ENCODE data around the gene LRIG1. TPM values are rescaled to one million over a fixed set of nuclear protein-coding genes. Genes with fewer than 3 reads are reported as not detected.

The LRIG1 gene
- total RNA-seq, 2 experiments from 2014 or later: 19.1 to 22.7 TPM

DNA sequence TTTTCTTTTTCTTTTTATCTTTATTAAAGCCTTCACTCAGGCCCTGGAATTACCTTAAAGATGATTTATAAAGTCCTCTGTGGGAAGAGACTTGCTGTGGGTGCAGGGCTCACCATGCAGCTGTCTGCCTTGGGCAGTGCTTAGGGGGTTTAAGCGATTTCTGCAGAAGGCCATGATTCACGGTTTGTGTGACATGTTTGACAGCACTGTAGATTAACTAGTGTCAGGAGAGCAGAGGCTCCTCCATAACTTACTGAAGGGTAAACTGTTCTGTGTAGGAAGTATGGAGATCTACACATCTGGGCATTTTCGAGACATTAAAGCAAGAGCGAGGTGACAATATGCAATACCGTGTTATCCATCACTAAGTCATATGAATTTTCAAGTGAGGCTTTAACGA lies 137.7 kb downstream of the LRIG1 start:
- ATAC-seq: no peak
- peaks cover 2% of the 10 kb centered on the region for H3K36me3 Mint-ChIP-seq (ENCODE audit: low read depth)
- H3K27ac Mint-ChIP-seq: no peak overlapping the region
- intact Hi-C loops (cut with DNase I, micrococcal nuclease): no loop called here
- H3K4me3 Mint-ChIP-seq: no peak overlapping the region
- no peak for DNase-seq
- no peaks in the 10 kb centered on the region for H3K4me1 Mint-ChIP-seq
- CTCF ChIA-PET: interaction anchor here (0.9 kb wide), 1 partner anchor 15 kb away, joined by 3 read pairs; no protein-coding TSS in a partner anchor
- POLR2A ChIA-PET: no interaction called here
- no peaks in the 10 kb centered on the region for H3K9me3 Mint-ChIP-seq (ENCODE audit: low read depth)
- H3K27me3 Mint-ChIP-seq: no peaks in the 10 kb centered on the region

DNA sequence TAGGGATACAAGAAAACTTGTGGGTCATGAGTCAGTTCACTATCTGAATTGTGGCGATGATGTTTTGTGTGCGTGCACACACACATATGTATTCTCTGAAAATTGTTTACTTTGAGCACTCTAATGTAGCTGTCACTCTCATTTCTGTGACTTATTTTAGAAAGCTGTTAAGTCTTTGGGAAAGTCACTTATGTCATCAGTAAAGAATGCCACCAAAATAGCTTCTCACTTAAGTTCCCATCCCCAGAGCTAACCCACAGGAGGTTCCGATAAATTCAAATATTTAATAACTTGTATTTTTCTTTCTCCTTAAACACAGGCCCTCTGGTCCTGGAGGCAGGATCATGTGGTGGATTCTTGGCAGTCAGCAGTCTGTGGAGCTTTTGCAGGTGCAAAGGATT lies 138.3 kb downstream of the LRIG1 start:
- ATAC-seq (no peak), DNase-seq (no peak)
- POLR2A ChIA-PET: no interaction called here
- Mint-ChIP-seq H3K36me3 (ENCODE audit: low read depth) (peaks cover 2% of the 10 kb centered on the region), H3K9me3 (ENCODE audit: low read depth) (no peaks in the 10 kb centered on the region), H3K27ac (no peak overlapping the region), H3K4me3 (no peak overlapping the region), H3K4me1 (no peaks in the 10 kb centered on the region), H3K27me3 (no peaks in the 10 kb centered on the region)
- intact Hi-C loops (cut with DNase I, micrococcal nuclease): no loop called here
- CTCF ChIA-PET: interaction anchor here (0.9 kb wide), 1 partner anchor 16 kb away, joined by 3 read pairs; no protein-coding TSS in a partner anchor

DNA sequence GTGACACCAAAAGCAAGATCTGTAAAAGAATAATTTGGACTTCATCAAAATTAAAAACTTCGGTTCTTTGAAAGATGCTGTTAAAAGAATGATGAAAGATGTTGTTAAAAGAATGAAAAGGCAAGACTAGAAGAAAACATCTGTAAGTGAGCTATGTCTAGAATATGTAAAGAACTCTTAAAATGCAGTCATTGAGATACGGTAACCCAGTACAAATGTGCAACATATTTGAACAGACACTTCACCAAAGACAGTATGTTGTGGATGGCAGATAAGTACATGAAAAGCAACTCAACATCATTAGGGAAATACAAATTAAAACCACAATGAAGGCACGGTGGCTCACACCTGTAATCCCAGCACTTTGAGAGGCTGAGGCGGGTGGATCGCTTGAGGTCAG lies 139.5 kb downstream of the LRIG1 start:
- CTCF ChIA-PET: no interaction called here
- Mint-ChIP-seq H3K27ac (no peak overlapping the region), H3K4me1 (no peaks in the 10 kb centered on the region), H3K27me3 (no peaks in the 10 kb centered on the region), H3K4me3 (no peak overlapping the region), H3K36me3 (ENCODE audit: low read depth) (peaks cover 2% of the 10 kb centered on the region), H3K9me3 (ENCODE audit: low read depth) (no peaks in the 10 kb centered on the region)
- DNase-seq (no peak), ATAC-seq (no peak)
- intact Hi-C loops (cut with DNase I, micrococcal nuclease): no loop called here
- POLR2A ChIA-PET: no interaction called here

DNA sequence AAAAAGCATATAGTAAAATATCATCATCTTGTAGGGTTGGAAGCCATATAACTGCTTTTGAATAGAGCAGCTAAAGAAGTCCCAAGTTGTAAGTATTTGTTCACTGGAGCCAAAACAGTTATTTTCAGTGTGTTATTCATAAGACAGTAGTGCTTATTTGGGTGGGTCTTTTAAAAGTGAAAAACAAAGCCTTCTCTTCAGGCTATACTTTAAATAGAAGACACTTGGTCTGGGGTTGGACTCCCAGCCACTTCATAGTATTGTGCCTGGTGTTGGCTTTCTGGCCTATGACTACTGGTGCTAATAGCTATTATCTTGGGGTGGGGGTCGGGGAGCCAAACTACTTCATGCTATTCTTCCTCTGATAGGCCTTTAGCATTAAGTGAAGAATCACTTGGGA lies 144.8 kb downstream of the LRIG1 start:
- CTCF ChIA-PET: interaction anchor here (1.1 to 1.3 kb wide), 4 partner anchors 14 to 100 kb away, joined by 3 to 5 read pairs (median 3); no protein-coding TSS in a partner anchor
- Mint-ChIP-seq H3K36me3 (ENCODE audit: low read depth) (peaks cover 2% of the 10 kb centered on the region), H3K27me3 (no peaks in the 10 kb centered on the region), H3K4me1 (peaks cover 9% of the 10 kb centered on the region), H3K27ac (no peak overlapping the region), H3K4me3 (no peak overlapping the region), H3K9me3 (ENCODE audit: low read depth) (no peaks in the 10 kb centered on the region)
- DNase-seq: no peak
- intact Hi-C loops (cut with DNase I, micrococcal nuclease): no loop called here
- POLR2A ChIA-PET: no interaction called here
- ATAC-seq: no peak

DNA sequence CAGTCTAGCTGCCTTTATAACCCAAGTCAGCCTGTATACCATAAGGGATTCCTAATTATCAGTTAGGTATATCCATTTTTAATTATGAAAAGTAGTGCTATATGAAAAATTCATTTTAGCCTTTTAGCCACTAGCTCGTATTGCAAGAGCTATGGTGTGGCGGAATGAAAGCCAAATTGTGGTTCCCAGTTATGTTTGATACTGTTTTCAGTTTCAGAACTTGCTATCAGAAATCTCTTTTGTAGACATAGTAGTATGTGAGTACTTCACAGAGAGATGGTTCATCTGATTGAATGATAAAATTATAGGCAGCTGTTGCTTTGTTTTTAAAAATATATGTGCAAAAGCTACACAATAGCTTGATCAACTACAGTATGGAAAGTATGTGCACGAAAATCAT lies 145.4 kb downstream of the LRIG1 start:
- intact Hi-C loops (cut with DNase I, micrococcal nuclease): no loop called here
- peaks cover 4% of the 10 kb centered on the region for H3K36me3 Mint-ChIP-seq (ENCODE audit: low read depth)
- no peak overlapping the region for H3K27ac Mint-ChIP-seq
- no peak overlapping the region for H3K4me3 Mint-ChIP-seq
- POLR2A ChIA-PET: interaction anchor here (0.6 kb wide), 1 partner anchor 114 kb away, joined by 3 read pairs; no protein-coding TSS in a partner anchor
- DNase-seq (no peak), ATAC-seq (no peak)
- peaks cover 9% of the 10 kb centered on the region for H3K4me1 Mint-ChIP-seq
- no peaks in the 10 kb centered on the region for H3K27me3 Mint-ChIP-seq
- H3K9me3 Mint-ChIP-seq (ENCODE audit: low read depth): no peaks in the 10 kb centered on the region
- CTCF ChIA-PET: interaction anchor here (1.1 to 1.3 kb wide), 4 partner anchors 14 to 466 kb away, joined by 3 to 5 read pairs (median 3); no protein-coding TSS in a partner anchor

DNA sequence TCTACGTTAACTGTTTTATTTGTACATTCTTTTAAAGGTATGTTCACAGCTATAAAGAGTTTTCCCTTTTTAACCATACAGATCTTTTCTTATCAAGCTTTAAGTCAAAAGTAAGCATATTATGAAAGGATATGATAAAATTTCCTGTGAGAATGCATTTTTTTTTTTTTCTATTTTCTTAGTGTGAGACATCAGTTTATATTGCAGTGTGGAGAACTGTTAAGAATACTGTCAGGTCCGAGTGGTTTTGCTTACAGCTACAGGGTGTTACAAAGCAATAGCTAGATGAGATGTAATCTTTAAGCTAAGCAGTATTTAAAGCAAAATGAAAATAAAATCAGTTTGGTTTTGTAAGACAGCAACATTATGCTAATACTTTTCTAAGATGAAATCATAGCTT lies 146.8 kb downstream of the LRIG1 start:
- ChIA-PET POLR2A (no interaction called here), CTCF (interaction anchor here (0.5 to 0.9 kb wide), 3 partner anchors 28 to 110 kb away, joined by 3 read pairs; no protein-coding TSS in a partner anchor)
- H3K4me1 Mint-ChIP-seq: peaks cover 9% of the 10 kb centered on the region
- H3K36me3 Mint-ChIP-seq (ENCODE audit: low read depth): peaks cover 12% of the 10 kb centered on the region
- no peak overlapping the region for H3K4me3 Mint-ChIP-seq
- H3K9me3 Mint-ChIP-seq (ENCODE audit: low read depth): no peaks in the 10 kb centered on the region
- DNase-seq: no peak
- no peaks in the 10 kb centered on the region for H3K27me3 Mint-ChIP-seq
- intact Hi-C loops (cut with DNase I, micrococcal nuclease): no loop called here
- no peak for ATAC-seq
- no peak overlapping the region for H3K27ac Mint-ChIP-seq

DNA sequence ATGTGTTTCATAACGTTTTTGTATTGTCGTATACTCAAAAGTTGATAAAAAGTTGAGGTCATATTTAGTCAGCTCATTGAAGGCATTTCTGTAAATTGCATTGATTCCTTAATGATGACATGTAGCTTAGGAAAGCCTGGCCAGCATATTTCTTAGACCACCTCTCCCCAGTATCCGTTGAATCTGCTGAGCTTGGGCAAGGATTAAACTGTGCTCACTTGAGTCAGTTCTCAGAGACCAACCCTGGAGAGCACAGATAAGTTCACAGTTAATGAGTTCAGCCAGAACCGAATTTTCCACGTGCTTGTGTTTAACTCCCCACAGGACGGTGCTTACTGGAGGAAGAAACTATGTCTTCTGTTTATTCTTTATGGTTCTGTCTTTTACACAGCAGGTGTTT lies 147.3 kb downstream of the LRIG1 start:
- no peak for DNase-seq
- H3K36me3 Mint-ChIP-seq (ENCODE audit: low read depth): peaks cover 13% of the 10 kb centered on the region
- intact Hi-C loops (cut with DNase I, micrococcal nuclease): no loop called here
- peaks cover 9% of the 10 kb centered on the region for H3K4me1 Mint-ChIP-seq
- ATAC-seq: no peak
- H3K27me3 Mint-ChIP-seq: no peaks in the 10 kb centered on the region
- H3K9me3 Mint-ChIP-seq (ENCODE audit: low read depth): no peaks in the 10 kb centered on the region
- ChIA-PET CTCF (interaction anchor here (0.7 kb wide), 1 partner anchor 28 kb away, joined by 3 read pairs; no protein-coding TSS in a partner anchor), POLR2A (no interaction called here)
- H3K4me3 Mint-ChIP-seq: no peak overlapping the region
- H3K27ac Mint-ChIP-seq: no peak overlapping the region

DNA sequence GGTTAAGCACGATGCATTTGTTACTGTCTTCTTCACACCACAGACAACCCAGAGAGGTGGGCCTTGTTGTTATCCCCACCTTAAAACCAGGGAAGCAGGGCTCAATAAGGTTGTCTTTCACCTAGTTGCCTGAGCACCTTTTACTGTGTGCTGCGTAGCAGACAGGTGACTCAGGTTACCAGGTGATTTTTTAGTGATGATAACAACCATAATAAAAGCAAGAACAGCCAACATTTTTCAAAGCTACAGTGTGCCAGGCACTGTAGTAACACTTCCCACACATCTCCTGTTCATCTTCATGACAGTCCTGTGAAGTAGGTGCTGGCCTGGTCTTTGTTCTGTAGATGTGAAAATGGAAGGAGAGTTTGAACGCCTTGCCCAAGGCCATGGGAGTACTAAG lies 147.8 kb downstream of the LRIG1 start:
- intact Hi-C loops (cut with DNase I, micrococcal nuclease): no loop called here
- CTCF ChIA-PET: no interaction called here
- no peak for ATAC-seq
- Mint-ChIP-seq H3K4me3 (no peak overlapping the region), H3K27ac (no peak overlapping the region), H3K36me3 (ENCODE audit: low read depth) (peaks cover 16% of the 10 kb centered on the region), H3K9me3 (ENCODE audit: low read depth) (no peaks in the 10 kb centered on the region), H3K27me3 (no peaks in the 10 kb centered on the region), H3K4me1 (peaks cover 9% of the 10 kb centered on the region)
- DNase-seq: no peak
- POLR2A ChIA-PET: no interaction called here

DNA sequence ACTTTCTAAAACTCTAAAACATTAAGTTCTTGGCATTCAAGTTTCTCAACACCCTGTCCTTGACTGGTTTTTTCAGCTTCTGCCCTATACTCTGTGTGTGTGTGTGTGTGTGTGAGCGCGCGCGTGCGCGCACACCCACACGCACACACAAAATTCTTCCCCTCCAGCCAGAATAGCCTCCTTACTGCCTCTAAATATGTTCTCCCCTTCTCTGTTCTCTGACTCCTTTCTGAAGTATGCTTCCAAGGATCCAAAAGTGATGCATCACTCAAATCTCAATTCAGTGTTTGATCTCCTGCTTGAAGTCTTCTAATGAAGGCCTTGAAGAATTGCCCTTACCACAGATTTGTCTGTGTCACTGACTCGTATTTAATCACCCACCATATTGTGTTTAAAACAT lies 150.2 kb downstream of the LRIG1 start:
- Mint-ChIP-seq H3K36me3 (ENCODE audit: low read depth) (peaks cover 34% of the 10 kb centered on the region), H3K9me3 (ENCODE audit: low read depth) (peaks cover 3% of the 10 kb centered on the region), H3K4me3 (no peak overlapping the region), H3K27ac (no peak overlapping the region), H3K4me1 (peaks cover 8% of the 10 kb centered on the region), H3K27me3 (no peaks in the 10 kb centered on the region)
- ChIA-PET POLR2A (no interaction called here), CTCF (interaction anchor here (0.8 kb wide), 1 partner anchor 472 kb away, joined by 4 read pairs; no protein-coding TSS in a partner anchor)
- intact Hi-C loops (cut with DNase I, micrococcal nuclease): no loop called here
- DNase-seq (no peak), ATAC-seq (no peak)

DNA sequence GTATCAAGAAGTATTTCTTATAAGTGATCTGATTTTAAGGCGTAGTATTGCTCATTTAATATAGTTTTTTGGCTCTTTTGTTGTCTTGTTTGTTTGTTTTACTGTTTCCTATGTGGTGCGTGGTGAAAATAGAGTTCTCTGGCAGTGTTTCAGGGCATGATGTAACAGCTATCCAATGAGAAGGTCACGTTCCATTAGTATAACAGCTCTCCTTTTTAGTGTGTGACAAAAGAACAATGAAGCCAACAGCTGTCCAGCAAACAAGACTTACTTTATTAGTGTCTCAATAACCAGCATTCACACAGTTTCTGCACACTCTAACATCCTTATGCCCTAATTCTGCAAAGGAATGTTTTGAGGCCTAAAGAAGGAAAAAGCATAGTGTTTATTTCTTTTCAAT lies 152.1 kb downstream of the LRIG1 start:
- ChIA-PET POLR2A (interaction anchor here (0.5 kb wide), 1 partner anchor 1860 kb away, joined by 3 read pairs; no protein-coding TSS in a partner anchor), CTCF (interaction anchor here (0.7 kb wide), 1 partner anchor 674 kb away, joined by 3 read pairs; no protein-coding TSS in a partner anchor)
- no peak for ATAC-seq
- Mint-ChIP-seq H3K27ac (no peak overlapping the region), H3K9me3 (ENCODE audit: low read depth) (peaks cover 3% of the 10 kb centered on the region), H3K36me3 (ENCODE audit: low read depth) (peaks cover 34% of the 10 kb centered on the region), H3K27me3 (no peaks in the 10 kb centered on the region), H3K4me1 (no peaks in the 10 kb centered on the region), H3K4me3 (no peak overlapping the region)
- intact Hi-C loops (cut with DNase I, micrococcal nuclease): no loop called here
- DNase-seq: no peak

DNA sequence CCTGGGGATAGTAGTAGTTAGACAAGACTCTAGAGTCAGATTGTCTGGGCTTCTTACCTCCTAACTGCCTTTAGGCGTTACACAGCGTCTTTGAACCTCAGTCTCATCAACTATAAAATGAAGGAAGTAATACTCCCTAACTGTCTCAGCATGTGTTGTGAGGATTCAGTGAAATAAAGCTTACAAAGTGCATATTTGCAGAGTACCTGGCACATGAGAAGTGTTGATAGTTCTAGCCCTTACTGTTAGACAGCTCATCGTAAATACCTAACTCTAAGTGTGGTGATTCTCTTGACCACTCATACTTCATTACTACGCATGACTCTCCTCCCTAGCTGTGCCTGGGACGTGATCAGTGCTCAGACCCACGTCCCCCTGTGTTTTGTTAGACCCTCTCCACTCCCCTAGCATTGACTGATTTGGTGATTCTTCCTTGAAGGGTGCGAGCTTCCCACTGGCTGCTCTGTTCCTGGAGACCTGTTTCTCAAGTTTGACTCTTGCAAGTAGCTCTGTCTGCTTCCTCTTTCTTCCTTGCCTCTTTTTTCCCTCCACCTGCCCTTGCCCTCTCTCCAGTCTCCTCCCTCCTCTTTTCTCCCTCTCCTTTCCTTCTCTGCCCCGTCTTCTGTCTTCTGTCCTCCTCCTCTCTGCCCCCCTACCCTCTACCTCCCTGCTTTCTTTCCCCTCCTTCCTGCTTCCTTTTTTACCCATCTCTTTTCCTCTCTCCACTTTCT lies 155.8 kb downstream of the LRIG1 start:
- peaks cover 3% of the 10 kb centered on the region for H3K9me3 Mint-ChIP-seq (ENCODE audit: low read depth)
- CTCF ChIA-PET: interaction anchor here (0.6 to 1.7 kb wide), 2 partner anchors 33 to 59 kb away, joined by 3 to 4 read pairs; no protein-coding TSS in a partner anchor

DNA sequence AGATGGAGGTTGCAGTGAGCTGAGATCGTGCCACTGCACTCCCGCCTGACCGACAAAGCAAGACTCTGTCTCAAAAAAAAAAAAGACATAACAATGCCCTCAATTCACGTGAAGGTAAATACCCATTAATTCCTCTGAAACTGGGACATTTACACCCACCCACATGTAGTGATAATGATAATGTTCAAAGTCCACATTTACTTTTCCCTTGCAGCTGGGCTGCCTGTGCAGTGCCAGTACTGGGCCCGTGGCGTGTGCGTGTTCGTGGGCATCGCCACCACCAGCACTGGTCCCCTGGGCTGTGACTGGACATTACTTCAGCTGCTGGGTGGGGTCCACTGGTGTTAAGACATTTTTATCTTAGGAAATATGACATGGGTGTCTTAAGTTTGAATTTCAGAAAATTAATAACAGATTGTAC lies 156.4 kb downstream of the LRIG1 start:
- ChIA-PET POLR2A (no interaction called here), CTCF (interaction anchor here (0.6 to 1.7 kb wide), 2 partner anchors 34 to 58 kb away, joined by 3 to 4 read pairs; no protein-coding TSS in a partner anchor)
- H3K27me3 Mint-ChIP-seq: no peaks in the 10 kb centered on the region
- H3K9me3 Mint-ChIP-seq (ENCODE audit: low read depth): peaks cover 3% of the 10 kb centered on the region
- peaks cover 27% of the 10 kb centered on the region for H3K36me3 Mint-ChIP-seq (ENCODE audit: low read depth)
- H3K4me1 Mint-ChIP-seq: no peaks in the 10 kb centered on the region
- ATAC-seq: no peak
- H3K27ac Mint-ChIP-seq: no peak overlapping the region
- no peak overlapping the region for H3K4me3 Mint-ChIP-seq
- DNase-seq: no peak
- intact Hi-C loops (cut with DNase I, micrococcal nuclease): no loop called here

More for the DNA sequence above, 155.8 kb downstream of the LRIG1 start:
- no peak for ATAC-seq
- Mint-ChIP-seq H3K36me3 (ENCODE audit: low read depth) (peaks cover 28% of the 10 kb centered on the region), H3K27ac (no peak overlapping the region), H3K4me1 (no peaks in the 10 kb centered on the region), H3K27me3 (no peaks in the 10 kb centered on the region), H3K4me3 (no peak overlapping the region)
- no peak for DNase-seq
- intact Hi-C loops (cut with DNase I, micrococcal nuclease): no loop called here
- POLR2A ChIA-PET: no interaction called here

Data from activated CD4-positive, alpha-beta T cell treated with anti-CD3 and anti-CD28 coated beads for 36 hours (primary cell).